ENCODE measurements around the gene G6PD.

Gene G6PD

DNA sequence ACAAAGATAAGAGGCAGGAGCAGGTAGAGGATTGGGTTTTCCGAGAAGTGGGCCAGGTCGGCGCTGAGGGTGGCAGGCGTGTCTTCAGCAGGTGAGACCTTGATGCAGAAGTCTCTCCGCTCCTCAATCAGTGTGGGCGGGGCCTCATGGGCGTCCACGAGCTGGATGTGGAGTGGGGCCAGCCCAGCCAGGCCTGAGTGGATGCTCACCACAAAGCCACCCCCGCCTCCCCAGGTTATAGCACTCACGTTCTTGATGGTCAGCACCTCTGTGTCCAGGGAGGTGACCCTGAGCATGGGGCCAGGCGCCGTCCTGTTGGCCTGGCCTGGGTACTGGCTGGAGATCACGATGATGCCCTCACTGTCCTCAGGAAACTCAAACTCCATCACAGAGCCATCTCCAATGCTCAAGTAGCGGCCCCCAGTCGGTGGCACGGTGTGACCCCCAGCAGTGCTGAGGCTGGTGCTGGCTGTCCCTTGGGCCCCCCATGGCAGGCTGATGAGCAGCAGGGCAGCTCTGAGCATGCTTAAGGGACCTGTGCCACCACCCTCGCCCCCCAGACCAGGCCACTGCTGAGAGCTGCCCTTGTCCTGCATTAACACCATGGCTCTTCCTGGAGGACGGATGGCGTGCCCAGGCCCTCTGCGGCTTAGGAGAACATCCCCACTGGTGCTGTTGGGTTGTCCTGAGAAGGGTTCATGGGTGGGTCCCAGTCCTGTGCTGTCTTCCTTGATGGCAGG lies 58.1 kb downstream of the G6PD start:
- no peak for DNase-seq (ENCODE audit: low read depth in 3 of 3, low spot score in 1 of 3)

DNA sequence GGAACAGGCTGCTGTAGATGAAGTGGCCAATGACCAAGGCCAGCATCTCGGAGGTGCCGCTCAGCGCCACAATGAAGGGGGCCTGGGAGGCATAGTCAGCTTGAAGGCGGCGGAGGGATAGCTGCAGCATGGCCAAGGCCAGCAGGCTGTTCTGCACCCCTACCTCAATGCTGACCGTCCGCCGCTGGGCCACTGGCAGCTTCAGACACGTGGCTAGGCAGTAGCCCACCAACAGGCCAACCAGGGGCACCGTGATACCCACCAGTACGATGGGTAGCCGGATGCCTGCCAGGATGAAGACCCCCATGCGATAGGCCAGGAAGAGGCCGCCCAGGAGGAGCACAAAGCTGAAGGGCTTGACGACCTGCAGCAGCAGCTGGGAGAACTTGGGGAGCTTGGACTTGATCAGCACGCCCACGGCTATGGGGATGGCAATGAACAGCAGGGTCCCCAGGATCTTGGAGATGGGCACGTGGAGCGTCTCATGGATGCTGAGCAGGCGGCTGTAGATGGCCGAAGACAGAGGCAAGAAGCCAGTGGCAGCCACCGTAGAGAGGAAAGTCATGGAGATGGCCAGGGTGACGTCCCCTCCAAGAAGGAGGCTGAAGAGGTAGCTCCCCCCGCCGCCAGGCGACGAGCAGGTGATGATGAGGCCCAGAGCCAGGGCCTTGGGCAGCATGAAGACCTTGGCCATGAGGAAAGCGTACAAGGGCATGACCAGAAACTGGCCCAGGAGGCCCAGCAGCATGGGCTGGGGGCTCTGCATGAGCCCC lies 58.9 kb downstream of the G6PD start:
- no peak for DNase-seq (ENCODE audit: low read depth in 3 of 3, low spot score in 1 of 3)

DNA sequence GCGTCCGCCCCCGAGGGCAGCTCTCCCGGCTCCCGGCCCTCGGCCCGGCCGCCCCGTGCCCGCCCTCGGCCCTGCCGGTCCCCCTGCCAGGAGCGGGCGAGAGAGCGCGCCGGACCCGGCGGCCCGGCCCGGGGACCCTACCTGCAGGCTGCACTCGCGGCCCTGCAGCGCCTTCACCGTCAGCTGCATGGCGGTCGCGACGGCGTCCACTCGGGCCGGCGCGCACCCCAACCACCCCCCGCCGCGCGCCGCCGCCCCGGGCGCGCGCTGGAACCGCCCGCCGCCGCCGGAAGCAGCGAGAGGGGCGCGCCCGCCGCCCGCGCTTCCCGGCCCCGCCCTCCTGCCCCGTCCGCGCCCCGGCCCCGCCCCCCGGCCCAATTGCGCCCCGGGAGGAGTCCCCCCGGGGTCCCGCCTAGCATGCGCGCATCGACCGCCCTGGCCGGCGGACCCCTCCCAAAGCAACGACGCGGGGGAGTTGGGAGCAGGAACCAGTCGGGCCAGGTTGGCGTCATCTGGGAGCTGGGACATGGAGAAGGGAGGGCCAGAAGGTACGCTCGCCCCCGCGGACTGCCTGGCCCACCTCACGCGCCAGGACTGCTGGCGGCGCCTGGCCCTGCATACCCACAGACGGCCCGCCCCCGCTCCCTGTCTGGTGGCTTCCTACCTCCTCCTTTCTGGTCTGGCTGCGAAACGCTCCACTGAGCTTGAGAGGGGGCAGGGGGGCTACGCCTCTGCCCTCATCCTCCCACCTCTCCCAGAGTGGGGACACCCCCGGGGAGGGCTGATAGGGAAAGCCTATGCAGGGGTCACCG lies 60.0 kb downstream of the G6PD start, which contains the start of gene UBL4A:
UBL4A (minus strand) TSS at position 220 of the 812 bp plus-strand sequence; CDS start at position 189, 31 bp downstream.
- peak in 1 of 3 donors; percentile 42 for DNase-seq (ENCODE audit: low read depth in 3 of 3, low spot score in 1 of 3)

DNA sequence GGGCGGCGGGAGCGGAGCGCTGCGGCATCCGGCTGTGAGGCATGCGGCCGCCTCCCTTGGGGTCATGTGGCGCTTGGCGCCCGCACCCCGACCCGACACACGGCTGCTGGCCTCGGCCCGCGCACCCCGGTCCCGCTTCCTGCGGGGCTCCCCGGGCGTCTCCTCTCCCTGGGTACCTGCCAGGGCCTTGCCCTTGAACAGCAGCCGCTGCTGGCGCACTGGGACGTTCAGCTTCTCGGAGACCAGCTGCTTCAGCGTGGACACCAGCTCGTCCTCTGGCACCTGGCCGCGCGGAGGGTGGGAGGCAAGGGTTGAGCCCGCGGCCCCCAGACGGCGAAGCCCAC lies 60.6 kb downstream of the G6PD start:
- DNase-seq (ENCODE audit: low read depth in 3 of 3, low spot score in 1 of 3): no peak

DNA sequence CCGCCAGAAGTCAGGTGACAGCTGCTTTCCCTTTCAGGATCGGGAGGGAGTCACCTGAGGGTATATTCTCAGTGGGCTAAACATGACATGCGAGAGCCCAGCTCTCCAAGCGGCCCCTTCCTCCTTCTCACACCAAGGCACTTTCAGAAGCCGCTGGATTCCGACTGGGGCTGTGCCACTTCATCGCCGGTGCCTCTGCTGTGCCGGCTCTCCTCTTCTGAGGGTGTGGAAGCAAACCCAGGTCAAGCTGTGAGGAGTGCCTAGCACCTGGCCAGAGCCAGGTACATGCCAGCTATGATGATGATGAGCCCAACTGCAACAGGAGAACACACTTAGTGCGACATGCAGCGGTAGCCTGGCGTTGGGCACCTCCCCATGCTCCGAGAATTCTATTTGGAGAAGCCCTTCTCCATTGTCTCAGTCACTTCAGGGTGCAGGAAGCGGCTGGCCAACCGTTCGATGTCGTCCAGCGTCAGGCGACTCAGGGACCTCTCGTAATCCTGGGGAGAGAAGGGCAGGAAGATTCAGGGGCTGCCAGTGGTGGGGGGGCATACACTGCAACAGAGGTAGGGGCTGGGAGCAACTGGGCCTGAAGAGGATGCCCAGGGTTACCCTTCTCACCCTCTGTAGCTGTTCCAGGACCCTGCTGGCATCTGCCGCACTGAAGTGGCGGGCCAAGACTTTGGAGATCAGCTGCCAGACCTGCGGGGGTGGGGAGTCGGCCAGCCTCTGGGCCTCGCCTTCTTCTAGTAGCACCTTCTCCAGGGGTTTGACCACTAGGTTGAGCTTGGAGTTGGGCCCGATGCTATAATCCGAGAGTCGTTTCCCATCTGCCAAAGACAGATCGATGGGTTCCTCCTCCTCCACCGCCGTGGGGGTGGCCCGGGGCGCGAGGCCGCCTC lies 61.2 kb downstream of the G6PD start:
- no peak for DNase-seq (ENCODE audit: low read depth in 3 of 3, low spot score in 1 of 3)

DNA sequence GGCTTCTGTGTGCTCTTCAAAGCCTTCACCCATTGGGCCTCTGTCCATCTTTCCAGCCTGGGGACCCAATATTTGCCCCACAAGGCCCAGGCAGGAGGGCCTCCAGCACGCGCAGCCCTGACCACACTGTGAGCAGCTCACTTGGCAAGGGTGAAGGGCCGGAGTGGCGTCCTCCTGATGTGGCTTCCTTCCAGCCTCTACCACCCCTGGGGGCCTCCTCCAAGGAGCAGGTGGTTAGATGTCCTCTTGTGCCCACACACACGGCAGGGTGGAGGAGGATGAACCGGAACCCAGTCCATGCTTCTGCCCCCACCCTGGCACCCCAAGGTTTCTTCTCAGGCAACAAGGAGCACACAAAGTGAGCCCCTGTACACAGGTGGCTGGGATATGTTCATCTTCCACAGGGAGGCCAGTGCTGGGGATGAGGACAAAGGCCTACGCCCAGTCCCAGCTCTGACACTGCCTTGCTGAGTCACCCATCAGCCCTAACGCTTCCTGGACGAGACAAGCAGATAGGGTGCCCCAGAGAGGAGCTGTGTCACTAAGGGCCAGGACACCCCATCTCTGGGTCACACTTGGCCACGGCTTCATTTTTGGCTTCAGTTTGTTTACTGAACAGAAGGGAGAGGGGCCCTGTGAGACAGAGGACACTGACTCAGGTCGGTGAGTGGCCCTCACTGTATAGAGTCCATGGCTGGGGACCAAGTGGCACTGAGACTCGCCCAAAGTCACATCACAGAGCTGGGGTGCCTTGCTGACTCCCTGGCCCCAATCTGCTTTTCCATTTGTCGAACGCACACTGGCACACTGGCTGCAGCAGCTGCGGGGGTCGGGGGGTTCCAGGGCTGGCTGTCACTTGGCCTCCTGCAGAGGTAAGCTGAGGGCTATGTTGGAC lies 62.1 kb downstream of the G6PD start:
- no peak for DNase-seq (ENCODE audit: low read depth in 3 of 3, low spot score in 1 of 3)

DNA sequence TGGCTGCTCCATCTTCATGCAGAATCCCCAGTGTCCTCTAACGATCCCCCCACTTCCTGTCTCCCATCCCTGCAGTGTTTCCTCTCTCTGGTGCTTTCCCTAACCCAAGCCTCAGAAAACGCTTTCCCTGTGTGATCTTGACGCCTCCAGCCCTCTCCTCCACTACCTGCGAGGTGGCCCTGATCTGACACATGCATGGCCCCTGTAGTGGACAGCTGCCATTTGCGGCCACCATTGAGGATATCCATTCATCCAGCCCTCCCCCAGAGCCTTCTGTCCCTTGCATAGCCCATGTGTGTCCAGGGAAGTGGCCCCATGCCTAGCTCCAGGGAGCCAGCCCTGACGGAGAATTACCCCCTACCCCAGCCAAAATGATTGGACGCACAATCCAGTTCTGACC lies 63.3 kb downstream of the G6PD start:
- no peak for DNase-seq (ENCODE audit: low read depth in 3 of 3, low spot score in 1 of 3)

DNA sequence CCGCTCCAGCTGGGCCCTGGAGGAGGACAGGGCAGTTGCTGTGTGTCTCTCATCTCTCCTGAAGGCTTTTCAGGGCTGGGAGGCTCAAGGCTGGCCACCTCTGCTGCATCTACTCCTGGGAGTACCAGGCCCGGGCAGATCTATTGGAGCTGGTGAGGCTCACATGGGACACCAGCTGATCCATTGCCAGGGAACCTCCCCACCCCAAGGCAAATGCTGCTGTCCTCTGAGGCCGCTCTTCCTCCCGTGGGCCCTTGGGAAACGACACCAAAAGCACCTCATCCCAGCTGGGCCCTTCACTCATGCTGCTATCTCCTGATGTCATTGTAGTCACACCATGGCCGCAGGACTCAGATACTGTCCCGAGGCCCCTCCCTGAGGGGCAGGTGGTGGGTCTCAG lies 63.9 kb downstream of the G6PD start:
- DNase-seq (ENCODE audit: low read depth in 3 of 3, low spot score in 1 of 3): no peak

DNA sequence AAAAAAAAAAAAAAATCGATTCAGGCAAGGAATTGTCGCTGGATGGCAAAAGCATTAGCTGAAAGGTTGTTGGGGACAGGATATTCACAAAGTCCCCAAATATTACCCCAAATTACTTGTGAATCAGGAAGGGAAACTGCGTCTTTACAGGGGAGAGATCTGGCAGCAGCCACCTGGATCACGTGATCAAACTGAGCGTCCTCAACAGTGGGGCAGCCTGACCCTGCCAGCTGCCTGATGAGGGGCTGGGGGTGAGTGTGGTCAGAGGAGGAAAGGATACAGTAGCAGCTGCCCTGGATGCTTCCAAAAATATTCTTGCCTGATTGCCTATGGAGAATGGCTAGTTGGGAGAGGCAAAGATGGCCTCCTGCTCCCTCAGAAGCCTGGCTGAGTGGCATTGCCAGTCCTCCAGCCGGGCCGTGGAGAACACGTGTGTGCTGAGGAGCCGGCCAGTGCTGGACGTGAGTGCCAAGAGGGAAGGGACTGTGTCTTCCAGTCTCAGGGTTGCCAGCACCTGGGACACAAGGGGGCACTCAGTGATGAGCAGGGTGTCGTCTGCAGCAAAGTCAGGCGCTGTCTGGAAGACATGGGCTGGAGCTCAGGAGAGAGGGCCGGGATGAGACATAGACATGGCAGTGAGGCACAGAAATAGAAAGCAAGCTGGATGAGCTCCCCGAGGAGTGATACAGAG lies 64.6 kb downstream of the G6PD start:
- DNase-seq (ENCODE audit: low read depth in 3 of 3, low spot score in 1 of 3): no peak
